Thyroid gland (tissue), 4 donors: ENCODE measurements around the gene VSTM5. TPM values are rescaled to one million over a fixed set of nuclear protein-coding genes. Genes with fewer than 3 reads are reported as not detected.

Experiments
- DNase-seq, 2 donors: peaks; one replicate each; pipeline ENCODE4 v3.0.0-alpha.2; 2019
- H3K27ac ChIP-seq, 3 donors: fragments of 200-600 bp; sonication (generic); 1 replicate in 2 of 3; 2 replicates in 1 of 3; pipeline ENCODE4 v1.5.1; 2016 to 2019; ENCODE audit warnings: mild to moderate bottlenecking in 1 of 3, moderate library complexity in 1 of 3
- H3K27me3 ChIP-seq: fragments of 200-600 bp; sonication (generic); one replicate; pipeline ENCODE4 v1.5.1; 2019
- H3K36me3 ChIP-seq, 2 donors: fragments of 200-600 bp; sonication (generic); one replicate each; pipeline ENCODE4 v1.5.1; 2016 to 2019
- H3K4me1 ChIP-seq, 2 donors: fragments of 200-600 bp; sonication (generic); one replicate each; pipeline ENCODE4 v1.5.1; 2017 to 2019
- H3K4me3 ChIP-seq, 3 donors: fragments of 200-600 bp; sonication (generic); replicated peaks in 1 of 3; 1 replicate in 2 of 3; 2 replicates in 1 of 3; pipeline ENCODE4 v1.5.1; 2016; ENCODE audit warnings: mild to moderate bottlenecking in 1 of 3
- H3K9me3 ChIP-seq: fragments of 200-600 bp; sonication (generic); one replicate; pipeline ENCODE4 v1.5.1; 2017
- CTCF ChIP-seq, 6 experiments: fragments of 200-600 bp in 3 of 6; fragments of 450-650 bp in 3 of 6; sonication (generic) in 3 of 6; IDR thresholded peaks; one replicate each; pipeline ENCODE4 v1.5.1; 2016 to 2019; ENCODE audit warnings: antibody characterized with exemption in 6 of 6, mild to moderate bottlenecking in 2 of 6, inconsistent platforms in 1 of 6, moderate library complexity in 1 of 6
- POLR2A ChIP-seq, 2 donors: fragments of 450-650 bp; IDR thresholded peaks; one replicate each; pipeline ENCODE4 v1.6.1; 2017; ENCODE audit warnings: antibody characterized with exemption in 2 of 2, mild to moderate bottlenecking in 2 of 2, moderate library complexity in 1 of 2
- WGBS, 2 donors: methylation state at CpG; one replicate each; pipeline ENCODE4 v1.1.5; 2017; 5-methylcytosine and 5-hydroxymethylcytosine counted together
- intact Hi-C: fragments of 100-400 bp; cut with DNase I; formaldehyde crosslinking; loops from one replicate; pipeline ENCODE4 v1.15.1; 2023
- total RNA-seq, 4 donors: library from RNA; depleted of rRNA; stranded (reverse); fragments of >200 nt; gene quantifications; one replicate each; pipeline ENCODE4 v1.2.3, GENCODE V29; 2016

VSTM5 gene
- total RNA-seq, 4 donors from 2014 or later: 0.67 TPM; not detected in 2

- intact Hi-C loops: no loop called here
- TF ChIP-seq POLR2A (IDR thresholded peaks at IDR 0.05): no peak
- no peak for TF ChIP-seq CTCF (IDR thresholded peaks at IDR 0.05)
- DNase-seq: no peak
- WGBS, 2 donors: 65 to 76% methylated on average over 4 of the region's 4 CpGs
- H3K4me1 ChIP-seq: no peaks in the 10 kb centered on the region
- no peak overlapping the region for H3K4me3 ChIP-seq
- H3K27ac ChIP-seq: no peak overlapping the region
- no peaks in the 10 kb centered on the region for H3K9me3 ChIP-seq
- H3K27me3 ChIP-seq: no peaks in the 10 kb centered on the region
- H3K36me3 ChIP-seq: peaks cover 8 to 22% of the 10 kb centered on the region in 2 donors
Observed at GRCh38 chr11:93817426-93818348, 32.7 kb downstream of the VSTM5 start.

- intact Hi-C loops: no loop called here
Observed at GRCh38 chr11:93814966-93815633, 35.3 kb downstream of the VSTM5 start.

GRCh38 chr11:93813974-93814373 is 36.4 kb downstream of the VSTM5 start:
- H3K36me3 ChIP-seq: peaks cover 24 to 60% of the 10 kb centered on the region in 2 donors
- intact Hi-C loops: no loop called here

More at GRCh38 chr11:93814966-93815633, 35.3 kb downstream of the VSTM5 start:
- Histone ChIP-seq H3K4me3 (no peak overlapping the region), H3K27me3 (no peaks in the 10 kb centered on the region), H3K4me1 (no peaks in the 10 kb centered on the region), H3K9me3 (no peaks in the 10 kb centered on the region), H3K36me3 (peaks cover 13 to 48% of the 10 kb centered on the region in 2 donors), H3K27ac (no peak overlapping the region)
- DNase-seq: no peak
- TF ChIP-seq POLR2A (IDR thresholded peaks at IDR 0.05) (no peak), CTCF (IDR thresholded peaks at IDR 0.05) (no peak)
- 79 to 84% methylated on average over 6 of the region's 6 CpGs for WGBS, 2 donors

GRCh38 chr11:93807980-93808379 is 42.4 kb downstream of the VSTM5 start:
- H3K4me1 ChIP-seq: no peaks in the 10 kb centered on the region
- TF ChIP-seq POLR2A (IDR thresholded peaks at IDR 0.05) (no peak), CTCF (IDR thresholded peaks at IDR 0.05) (no peak)
- H3K27me3 ChIP-seq: no peaks in the 10 kb centered on the region
- DNase-seq: no peak
- 96 to 97% methylated on average over 3 of the region's 3 CpGs for WGBS, 2 donors
- no peaks in the 10 kb centered on the region for H3K9me3 ChIP-seq
- H3K36me3 ChIP-seq: peaks cover 25 to 67% of the 10 kb centered on the region in 2 donors
- intact Hi-C loops: no loop called here
- H3K27ac ChIP-seq: no peak overlapping the region
- no peak overlapping the region for H3K4me3 ChIP-seq

More at GRCh38 chr11:93813974-93814373, 36.4 kb downstream of the VSTM5 start:
- Histone ChIP-seq H3K9me3 (no peaks in the 10 kb centered on the region), H3K27me3 (no peaks in the 10 kb centered on the region), H3K4me1 (no peaks in the 10 kb centered on the region), H3K4me3 (no peak overlapping the region), H3K27ac (no peak overlapping the region)
- no peak for DNase-seq
- TF ChIP-seq POLR2A (IDR thresholded peaks at IDR 0.05) (no peak), CTCF (IDR thresholded peaks at IDR 0.05) (no peak)
- 96 to 98% methylated on average over 5 of the region's 5 CpGs for WGBS, 2 donors

- peaks cover 25 to 52% of the 10 kb centered on the region in 2 donors for H3K36me3 ChIP-seq
- H3K4me1 ChIP-seq: no peaks in the 10 kb centered on the region
- H3K27ac ChIP-seq: no peak overlapping the region
- no peaks in the 10 kb centered on the region for H3K9me3 ChIP-seq
- intact Hi-C loops: no loop called here
- 98 to 99% methylated on average over 2 of the region's 2 CpGs for WGBS, 2 donors
- no peak for DNase-seq
- no peak overlapping the region for H3K4me3 ChIP-seq
- TF ChIP-seq CTCF (IDR thresholded peaks at IDR 0.05) (no peak), POLR2A (IDR thresholded peaks at IDR 0.05) (no peak)
- H3K27me3 ChIP-seq: no peaks in the 10 kb centered on the region
Observed at GRCh38 chr11:93804879-93805278, 45.5 kb downstream of the VSTM5 start.
